Neural progenitor cell (in vitro differentiated cells): ENCODE measurements around the gene MAST1. TPM values are rescaled to one million over a fixed set of nuclear protein-coding genes. Genes with fewer than 3 reads are reported as not detected.

Source experiments
- DNase-seq: peaks from one replicate; pipeline ENCODE4 v3.0.0-alpha.2; 2016; ENCODE audit warnings: low spot score
- H2AFZ ChIP-seq: fragments of 200-600 bp; sonication (generic); replicated peaks from 2 replicates; pipeline ENCODE4 v1.6.1; 2016; ENCODE audit warnings: antibody characterized with exemption
- H3F3A ChIP-seq: fragments of 200-600 bp; sonication (generic); 2 replicates; pipeline ENCODE4 v1.6.1; 2016; ENCODE audit warnings: antibody characterized with exemption, low read depth
- H3K27ac ChIP-seq: fragments of 200-600 bp; sonication (generic); 2 replicates; pipeline ENCODE4 v1.5.1; 2016; ENCODE audit warnings: mild to moderate bottlenecking
- H3K27me3 ChIP-seq: fragments of 200-600 bp; sonication (generic); 2 replicates; pipeline ENCODE4 v1.6.1; 2016; ENCODE audit warnings: mild to moderate bottlenecking, moderate library complexity
- H3K36me3 ChIP-seq: fragments of 200-600 bp; sonication (generic); 2 replicates; pipeline ENCODE4 v1.5.1; 2016
- H3K4me1 ChIP-seq: fragments of 200-600 bp; sonication (generic); 2 replicates; pipeline ENCODE4 v1.6.1; 2016; ENCODE audit warnings: mixed run types
- H3K4me2 ChIP-seq: fragments of 200-600 bp; sonication (generic); 2 replicates; pipeline ENCODE4 v1.6.1; 2016
- H3K4me3 ChIP-seq: fragments of 200-600 bp; sonication (generic); 2 replicates; pipeline ENCODE4 v1.5.1; 2016
- H3K79me2 ChIP-seq: fragments of 200-600 bp; sonication (generic); 2 replicates; pipeline ENCODE4 v1.6.1; 2016; ENCODE audit warnings: low read depth
- H3K9ac ChIP-seq: fragments of 200-600 bp; sonication (generic); 2 replicates; pipeline ENCODE4 v1.6.1; 2016
- H3K9me3 ChIP-seq: fragments of 200-600 bp; sonication (generic); 2 replicates; pipeline ENCODE4 v1.5.1; 2016; ENCODE audit warnings: low read depth
- H4K20me1 ChIP-seq: fragments of 200-600 bp; sonication (generic); 2 replicates; pipeline ENCODE4 v1.6.1; 2016; ENCODE audit warnings: low read depth
- H3K27ac Mint-ChIP-seq: 3 replicates; pipeline ENCODE4 v1.8.0; 2021; ENCODE audit warnings: mixed read lengths
- H3K27me3 Mint-ChIP-seq: 2 replicates; pipeline ENCODE4 v1.8.0; 2022; ENCODE audit warnings: low read depth, mild to moderate bottlenecking, inconsistent platforms, moderate library complexity, mixed read lengths; ENCODE audit not compliant: insufficient read depth
- H3K36me3 Mint-ChIP-seq: 3 replicates; pipeline ENCODE4 v1.8.0; 2021; ENCODE audit warnings: mixed read lengths
- H3K4me1 Mint-ChIP-seq: 3 replicates; pipeline ENCODE4 v1.8.0; 2021; ENCODE audit warnings: mixed read lengths
- H3K4me3 Mint-ChIP-seq: 3 replicates; pipeline ENCODE4 v1.8.0; 2021; ENCODE audit warnings: mild to moderate bottlenecking, moderate library complexity, mixed read lengths
- H3K9me3 Mint-ChIP-seq: 3 replicates; pipeline ENCODE4 v1.8.0; 2020; ENCODE audit warnings: mixed read lengths
- CTCF ChIP-seq: fragments of 200-600 bp; sonication (generic); IDR thresholded peaks from 2 replicates; pipeline ENCODE4 v1.5.1; 2017; ENCODE audit warnings: antibody characterized with exemption, mild to moderate bottlenecking
- EZH2 ChIP-seq: fragments of 200-600 bp; sonication (generic); IDR thresholded peaks from 2 replicates; pipeline ENCODE4 v1.6.1; 2017; ENCODE audit warnings: antibody characterized with exemption, mild to moderate bottlenecking, moderate library complexity
- EZH2phosphoT487 ChIP-seq: fragments of 200-600 bp; sonication (generic); IDR thresholded peaks from 2 replicates; pipeline ENCODE4 v1.6.1; 2017; ENCODE audit warnings: antibody characterized with exemption
- total RNA-seq: library from RNA; depleted of rRNA; stranded (reverse); fragments of >200 nt; gene quantifications from 2 replicates; pipeline ENCODE4 v1.2.3, GENCODE V29; 2015; ENCODE audit warnings: low replicate concordance

MAST1 gene
- total RNA-seq, 1 donor from 2014 or later = 8.3 TPM

- Mint-ChIP-seq H3K9me3 (no peaks in the 10 kb centered on the region), H3K4me1 (no peaks in the 10 kb centered on the region), H3K36me3 (peaks cover 14% of the 10 kb centered on the region), H3K4me3 (no peak overlapping the region), H3K27ac (no peak overlapping the region), H3K27me3 (peaks cover 2% of the 10 kb centered on the region)
- Histone ChIP-seq H3K79me2 (no peaks in the 10 kb centered on the region), H4K20me1 (no peaks in the 10 kb centered on the region), H3K4me1 (no peaks in the 10 kb centered on the region), H3K9me3 (no peaks in the 10 kb centered on the region), H3K9ac (no peak overlapping the region), H3K36me3 (no peaks in the 10 kb centered on the region), H3K27ac (no peak overlapping the region), H3K27me3 (no peaks in the 10 kb centered on the region), H3K4me2 (no peak overlapping the region), H3K4me3 (no peak overlapping the region), H3F3A (peaks cover 3% of the 10 kb centered on the region), H2AFZ (no peak overlapping the region)
- DNase-seq = no peak
- TF ChIP-seq CTCF = no peak
- no peak for TF ChIP-seq EZH2
- TF ChIP-seq EZH2phosphoT487 = no peak
These were observed 21.2 kb downstream of the MAST1 start for GRCh38 chr19:12859546-12859945.

- no peaks in the 10 kb centered on the region for H4K20me1 ChIP-seq
- H3K9me3 ChIP-seq = no peaks in the 10 kb centered on the region
- TF ChIP-seq EZH2phosphoT487 (no peak), EZH2 (no peak), CTCF (no peak)
- no peak overlapping the region for H3K4me2 ChIP-seq
- Mint-ChIP-seq H3K4me1 (peaks cover 9% of the 10 kb centered on the region), H3K36me3 (peaks cover 9% of the 10 kb centered on the region), H3K27ac (no peak overlapping the region), H3K27me3 (peaks cover 7% of the 10 kb centered on the region), H3K4me3 (no peak overlapping the region), H3K9me3 (no peaks in the 10 kb centered on the region)
- H3F3A ChIP-seq = peaks cover 13% of the 10 kb centered on the region
- H3K79me2 ChIP-seq = no peaks in the 10 kb centered on the region
- peaks cover 5% of the 10 kb centered on the region for H3K4me1 ChIP-seq
- no peak overlapping the region for H2AFZ ChIP-seq
- no peak for DNase-seq
- H3K27me3 ChIP-seq = no peaks in the 10 kb centered on the region
- no peak overlapping the region for H3K9ac ChIP-seq
- H3K27ac ChIP-seq = no peak overlapping the region
- no peak overlapping the region for H3K4me3 ChIP-seq
- no peaks in the 10 kb centered on the region for H3K36me3 ChIP-seq
These were observed 25.8 kb downstream of the MAST1 start for GRCh38 chr19:12864143-12864542.

- no peaks in the 10 kb centered on the region for H3K9me3 Mint-ChIP-seq
- H3K9ac ChIP-seq = no peak overlapping the region
These were observed 26.7 kb downstream of the MAST1 start for GRCh38 chr19:12864721-12865715.

More at GRCh38 chr19:12864721-12865715, 26.7 kb downstream of the MAST1 start:
- no peaks in the 10 kb centered on the region for H3K79me2 ChIP-seq
- H3K27me3 Mint-ChIP-seq = peaks cover 7% of the 10 kb centered on the region
- H3K9me3 ChIP-seq = no peaks in the 10 kb centered on the region
- no peak for DNase-seq
- TF ChIP-seq EZH2phosphoT487 = no peak
- TF ChIP-seq EZH2 = no peak
- TF ChIP-seq CTCF = no peak
- H3K4me3 ChIP-seq = no peak overlapping the region
- H3K27me3 ChIP-seq = no peaks in the 10 kb centered on the region
- no peak overlapping the region for H3K27ac Mint-ChIP-seq
- peaks cover 11% of the 10 kb centered on the region for H3K36me3 Mint-ChIP-seq
- no peak overlapping the region for H3K4me2 ChIP-seq
- peaks cover 13% of the 10 kb centered on the region for H3F3A ChIP-seq
- H3K4me1 Mint-ChIP-seq = peaks cover 9% of the 10 kb centered on the region
- H3K36me3 ChIP-seq = no peaks in the 10 kb centered on the region
- H3K4me3 Mint-ChIP-seq = no peak overlapping the region
- peaks cover 5% of the 10 kb centered on the region for H3K4me1 ChIP-seq
- H3K27ac ChIP-seq = no peak overlapping the region
- no peaks in the 10 kb centered on the region for H4K20me1 ChIP-seq
- no peak overlapping the region for H2AFZ ChIP-seq
